ENCODE results near the gene LBR. TPM values are rescaled to one million over a fixed set of nuclear protein-coding genes. Genes with fewer than 3 reads are reported as not detected.

LBR gene
- total and polyA plus RNA-seq, 12 donors = 5.4 to 27.5 (median 14.1) TPM

GRCh38 chr1:225366018-225366417 lies 61.8 kb downstream of the LBR start:
- H3K27ac ChIP-seq = no peak overlapping the region
- H3K4me3 ChIP-seq = no peak overlapping the region
- no peaks in the 10 kb centered on the region for H3K27me3 ChIP-seq
- no peaks in the 10 kb centered on the region for H3K4me1 ChIP-seq (replicated peaks in 1 of 2)
- no peaks in the 10 kb centered on the region for H3K36me3 ChIP-seq (replicated peaks in 1 of 2)
- intact Hi-C loops (cut with DNase I) = no loop called here
- H3K9me3 ChIP-seq (replicated peaks in 1 of 3) = no peaks in the 10 kb centered on the region
- no peak for TF ChIP-seq POLR2A (IDR thresholded peaks at IDR 0.05)
- TF ChIP-seq CTCF (IDR thresholded peaks at IDR 0.05) = no peak
- no peak for DNase-seq

GRCh38 chr1:225364439-225364838 lies 63.4 kb downstream of the LBR start:
- TF ChIP-seq POLR2A (IDR thresholded peaks at IDR 0.05) = no peak
- no peak for TF ChIP-seq CTCF (IDR thresholded peaks at IDR 0.05)
- WGBS, 4 donors = 91 to 95% (median 93%) methylated on average over 6 of the region's 6 CpGs
- H3K36me3 ChIP-seq (replicated peaks in 1 of 2) = no peaks in the 10 kb centered on the region

GRCh38 chr1:225362805-225363204 lies 65.0 kb downstream of the LBR start:
- Histone ChIP-seq H3K4me1 (replicated peaks in 1 of 2) (no peaks in the 10 kb centered on the region), H3K27ac (no peak overlapping the region), H3K36me3 (replicated peaks in 1 of 2) (no peaks in the 10 kb centered on the region), H3K27me3 (no peaks in the 10 kb centered on the region), H3K4me3 (no peak overlapping the region), H3K9me3 (replicated peaks in 1 of 3) (no peaks in the 10 kb centered on the region)
- DNase-seq = no peak
- TF ChIP-seq POLR2A (IDR thresholded peaks at IDR 0.05) (no peak), CTCF (IDR thresholded peaks at IDR 0.05) (no peak)
- intact Hi-C loops (cut with DNase I) = no loop called here

More at GRCh38 chr1:225364439-225364838, 63.4 kb downstream of the LBR start:
- no peak for DNase-seq
- intact Hi-C loops (cut with DNase I) = no loop called here
- H3K9me3 ChIP-seq (replicated peaks in 1 of 3) = no peaks in the 10 kb centered on the region
- no peak overlapping the region for H3K4me3 ChIP-seq
- no peaks in the 10 kb centered on the region for H3K4me1 ChIP-seq (replicated peaks in 1 of 2)
- no peak overlapping the region for H3K27ac ChIP-seq
- H3K27me3 ChIP-seq = no peaks in the 10 kb centered on the region

GRCh38 chr1:225361176-225361575 lies 66.7 kb downstream of the LBR start:
- no peaks in the 10 kb centered on the region for H3K36me3 ChIP-seq (replicated peaks in 1 of 2)
- H3K27me3 ChIP-seq = no peaks in the 10 kb centered on the region
- intact Hi-C loops (cut with DNase I) = no loop called here
- no peak overlapping the region for H3K27ac ChIP-seq
- H3K9me3 ChIP-seq (replicated peaks in 1 of 3) = no peaks in the 10 kb centered on the region
- no peak for TF ChIP-seq CTCF (IDR thresholded peaks at IDR 0.05)
- no peak for TF ChIP-seq POLR2A (IDR thresholded peaks at IDR 0.05)
- H3K4me3 ChIP-seq = no peak overlapping the region
- 83 to 95% (median 91%) methylated on average over 1 of the region's 1 CpG for WGBS, 4 donors
- DNase-seq = no peak
- no peaks in the 10 kb centered on the region for H3K4me1 ChIP-seq (replicated peaks in 1 of 2)

All from adrenal gland (tissue), 12 donors.